Stimulated activated CD8-positive, alpha-beta memory T cell treated with anti-CD3 and anti-CD28 coated beads, Interleukin-7, amount 100 ng/mL, for 24 hours (primary cell): ENCODE results near the gene ETFA.

ENCODE experiments used
- DNase-seq: peaks from one replicate; pipeline ENCODE4 v3.0.0-alpha.2; 2020; ENCODE audit warnings: low read depth

Gene ETFA

GRCh38 chr15:76340198-76340802 is 29.0 kb upstream of the ETFA start:
- no peak for DNase-seq

DNA sequence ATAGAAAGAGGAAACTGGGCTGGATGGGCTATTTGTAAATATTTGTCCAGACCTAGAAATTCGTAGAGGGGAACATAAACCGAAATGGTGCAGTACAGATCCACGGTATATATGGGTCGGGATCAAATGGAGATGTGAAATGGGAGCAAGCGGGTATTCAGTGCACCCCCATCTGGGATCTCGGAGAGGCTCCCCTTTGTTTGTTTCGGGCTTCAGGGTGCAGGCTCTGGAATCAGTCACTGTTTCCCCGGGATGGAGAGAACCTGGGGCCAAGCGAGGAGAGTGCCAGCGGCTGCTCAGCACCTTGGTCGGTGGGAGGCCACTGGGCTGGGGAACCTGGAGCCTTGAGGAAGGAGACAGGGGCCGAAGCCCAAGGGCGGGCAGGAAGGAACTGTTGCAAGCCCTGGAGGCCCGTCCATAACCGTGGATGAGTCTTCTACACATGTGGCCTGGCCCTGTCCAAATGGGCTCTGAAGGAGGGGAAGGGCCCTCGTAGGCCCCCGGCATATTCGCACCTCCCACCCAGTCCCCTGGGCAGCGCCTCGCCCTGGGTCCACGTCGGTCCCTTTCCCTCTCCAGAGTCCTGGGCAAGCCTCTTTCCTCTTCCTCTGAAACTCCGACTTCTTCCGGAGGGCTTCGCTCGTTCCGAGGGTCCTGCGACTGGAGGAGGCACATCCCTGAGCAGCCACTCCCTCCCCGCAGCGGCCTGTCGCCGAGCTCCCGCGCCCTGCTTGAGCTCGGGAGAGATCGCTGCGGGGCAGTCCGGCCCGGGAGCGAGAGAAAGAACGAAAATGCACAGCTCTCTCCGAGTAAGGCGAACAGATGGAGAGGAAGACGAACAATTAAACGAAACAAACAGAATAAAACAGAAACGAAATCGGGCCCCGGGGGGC is 28.3 kb upstream of the ETFA start:
- no peak for DNase-seq

DNA sequence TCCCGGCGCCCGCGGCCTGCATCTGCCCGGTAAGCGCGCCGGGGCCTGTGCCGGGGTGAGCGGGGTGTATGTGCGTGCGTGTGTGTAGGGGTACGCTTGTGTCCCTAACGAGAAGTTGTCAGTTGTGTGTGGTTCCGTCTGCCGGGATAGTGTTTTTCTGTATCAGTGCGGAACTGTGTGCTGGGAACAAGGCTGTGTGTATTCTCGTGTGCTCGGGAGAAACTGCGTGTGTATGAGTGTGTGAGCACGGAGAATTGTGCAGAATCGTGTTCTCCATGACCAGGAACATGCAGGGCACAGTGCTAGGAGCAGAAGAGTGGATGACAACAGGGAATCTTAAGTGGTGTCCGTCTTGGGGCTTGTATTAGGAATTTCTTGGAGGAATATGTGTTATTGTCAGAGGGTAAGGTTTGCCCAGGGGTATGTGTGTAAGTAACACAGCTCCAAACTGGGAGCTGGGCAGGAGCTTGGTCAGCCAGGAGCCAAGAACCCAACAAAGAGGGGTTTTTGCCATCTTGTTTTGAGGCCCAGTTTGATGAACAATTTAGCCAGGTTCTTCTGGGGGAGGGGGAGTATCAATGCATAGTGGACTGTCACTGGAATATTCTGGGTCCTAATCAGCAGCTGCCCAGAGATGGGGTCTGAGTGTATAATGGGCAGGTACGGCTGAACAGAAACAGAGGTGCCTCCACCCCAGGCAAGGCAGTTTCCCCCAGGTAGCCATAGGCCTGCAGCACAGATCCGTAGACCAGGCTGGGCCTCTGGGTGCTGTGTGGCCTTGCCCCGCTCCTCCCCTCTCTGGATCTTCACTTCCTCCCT is 27.4 kb upstream of the ETFA start:
- DNase-seq: no peak

GRCh38 chr15:76337696-76338485 is 26.6 kb upstream of the ETFA start:
- DNase-seq: no peak

- no peak for DNase-seq
Measured at GRCh38 chr15:76337059-76337695, 25.9 kb upstream of the ETFA start.

GRCh38 chr15:76336254-76337058 is 25.2 kb upstream of the ETFA start, which contains the start of gene ISL2:
TSS of gene ISL2 (plus strand) at chr15:76336773. CDS start at chr15:76336884, 111 bp downstream.
- DNase-seq: peak; percentile 54

DNA sequence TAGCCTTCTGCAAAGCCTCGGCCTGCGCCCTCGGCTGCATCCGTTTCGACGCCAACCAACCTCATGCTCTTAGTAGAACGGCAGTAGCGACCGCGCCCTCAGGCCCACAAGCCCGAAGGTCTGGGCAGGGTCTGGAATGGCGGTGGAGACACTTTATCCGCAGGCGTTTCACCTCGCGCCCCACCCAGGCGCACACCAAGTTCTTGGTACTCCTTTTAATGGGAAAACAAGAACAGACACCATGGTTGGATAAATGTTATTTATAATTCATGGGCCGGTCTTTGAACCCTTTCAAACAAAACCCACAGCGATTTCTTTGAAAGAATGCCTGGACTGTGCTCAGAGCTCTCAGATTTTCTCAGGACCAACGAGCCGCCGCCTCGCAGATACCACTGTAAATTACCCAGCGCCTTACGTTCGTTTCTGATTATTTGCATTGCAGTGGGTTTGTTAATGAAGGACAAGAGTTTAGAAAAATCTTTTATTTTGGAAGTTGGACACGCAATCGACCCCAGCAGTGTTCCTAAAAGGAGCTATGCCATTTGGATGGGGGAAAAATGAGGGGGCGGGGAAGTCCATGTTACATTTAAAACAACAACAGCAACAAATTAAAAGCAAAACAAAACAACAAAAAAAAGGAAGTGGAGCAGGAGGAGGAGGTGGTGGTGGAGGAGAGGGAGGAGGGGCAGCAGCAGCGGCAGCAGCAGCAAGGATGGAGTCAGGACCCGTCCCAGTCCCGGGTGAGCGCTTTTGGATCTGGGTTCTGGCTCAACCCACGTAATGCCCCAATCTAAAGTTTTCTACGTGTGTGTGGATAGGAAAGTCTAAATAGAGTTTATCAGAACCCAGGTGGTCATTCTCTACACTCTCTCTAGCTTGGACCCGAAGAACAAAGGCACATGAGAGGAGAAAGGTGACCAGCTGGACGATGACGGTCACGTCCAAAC is 24.3 kb upstream of the ETFA start:
- no peak for DNase-seq

DNA sequence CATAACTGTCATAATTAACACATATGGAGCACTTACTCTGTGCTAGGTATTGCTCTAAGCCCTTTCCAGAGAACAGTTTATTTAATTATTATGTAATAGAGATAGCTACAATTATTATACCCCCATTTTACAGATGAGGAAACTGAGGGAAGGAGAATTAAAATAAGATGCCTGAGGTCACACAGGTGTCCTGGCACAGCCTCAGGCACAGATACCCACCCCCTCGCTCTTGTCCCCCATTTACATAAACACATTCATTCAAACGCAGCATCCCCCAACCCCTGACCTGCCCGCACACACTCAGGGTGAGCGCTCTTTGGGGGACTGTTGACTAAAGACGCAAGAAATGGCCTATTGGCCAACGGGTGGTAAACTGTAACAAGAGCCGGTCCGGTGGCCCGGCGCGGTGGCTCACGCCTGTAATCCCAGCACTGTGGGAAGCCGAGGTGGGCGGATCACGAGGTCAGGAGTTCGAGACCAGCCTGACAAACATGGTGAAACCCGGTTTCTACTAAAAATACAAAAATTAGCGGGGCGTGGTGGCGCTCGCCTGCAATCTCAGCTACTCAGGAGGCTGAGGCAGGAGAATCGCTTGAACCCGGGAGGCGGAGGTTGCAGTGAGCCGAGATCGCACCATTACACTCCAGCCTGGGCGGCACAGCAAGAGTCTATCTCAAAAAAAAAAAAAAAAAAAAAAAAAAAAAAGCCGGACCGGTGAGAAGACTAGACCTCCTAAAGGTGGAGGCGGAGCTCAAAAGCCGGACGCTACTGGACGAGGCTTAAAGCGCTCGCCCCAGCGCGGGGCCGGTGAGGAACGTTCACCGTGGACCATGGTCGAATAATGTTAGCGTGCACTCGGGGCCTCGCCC is 23.4 kb upstream of the ETFA start:
- DNase-seq: no peak

- no peak for DNase-seq
Measured at GRCh38 chr15:76333720-76334437, 22.6 kb upstream of the ETFA start.

GRCh38 chr15:76333309-76333708 is 22.0 kb upstream of the ETFA start:
- no peak for DNase-seq

DNA sequence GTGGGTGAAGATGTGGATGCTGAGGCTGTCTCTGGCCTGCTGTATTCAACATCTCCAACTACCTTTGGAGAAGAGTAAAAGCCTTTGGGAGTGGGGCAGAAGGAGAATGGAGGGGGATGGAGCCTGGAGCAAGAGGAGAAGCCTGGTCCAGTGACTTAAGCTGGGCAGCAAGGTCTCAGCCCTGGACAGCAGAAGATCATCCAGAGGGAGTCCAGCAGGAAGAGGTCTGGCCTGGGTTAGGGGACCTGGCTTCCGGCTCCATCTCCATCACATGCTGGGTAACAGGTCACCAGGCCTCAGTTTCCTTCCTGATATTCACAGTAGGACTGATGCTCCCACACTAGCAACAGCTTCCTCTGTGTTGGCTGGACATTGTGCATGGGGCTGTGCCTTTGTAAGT is 21.5 kb upstream of the ETFA start:
- DNase-seq: no peak

DNA sequence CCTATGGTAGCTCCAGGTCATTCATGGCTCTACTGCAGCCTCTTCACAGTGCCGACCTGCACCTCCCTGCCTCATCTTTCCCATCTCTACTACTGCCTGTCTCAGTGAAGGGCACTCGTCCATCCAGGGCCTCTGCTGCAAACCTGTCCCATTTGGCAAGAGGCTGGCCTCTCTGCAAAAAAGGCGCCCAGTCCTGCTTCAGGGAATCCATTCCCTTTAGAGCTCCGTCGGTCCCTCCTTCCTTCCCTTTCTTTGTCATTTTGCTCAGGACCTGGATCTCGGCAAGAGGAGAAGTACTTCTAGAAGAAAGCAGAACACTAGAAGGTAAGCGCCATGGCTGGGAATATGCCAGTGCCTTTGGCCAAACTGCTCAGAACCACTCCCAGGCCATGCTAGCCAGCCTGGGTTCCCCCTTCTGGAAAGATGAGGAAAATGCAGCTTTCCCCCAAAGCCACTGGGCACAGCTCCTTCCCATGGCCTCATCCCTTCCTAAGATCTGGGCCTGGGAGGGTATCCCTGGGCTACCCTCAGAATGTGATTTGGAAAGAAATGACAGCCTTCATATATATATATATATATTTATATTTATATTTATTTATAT is 18.9 kb upstream of the ETFA start:
- DNase-seq: no peak

DNA sequence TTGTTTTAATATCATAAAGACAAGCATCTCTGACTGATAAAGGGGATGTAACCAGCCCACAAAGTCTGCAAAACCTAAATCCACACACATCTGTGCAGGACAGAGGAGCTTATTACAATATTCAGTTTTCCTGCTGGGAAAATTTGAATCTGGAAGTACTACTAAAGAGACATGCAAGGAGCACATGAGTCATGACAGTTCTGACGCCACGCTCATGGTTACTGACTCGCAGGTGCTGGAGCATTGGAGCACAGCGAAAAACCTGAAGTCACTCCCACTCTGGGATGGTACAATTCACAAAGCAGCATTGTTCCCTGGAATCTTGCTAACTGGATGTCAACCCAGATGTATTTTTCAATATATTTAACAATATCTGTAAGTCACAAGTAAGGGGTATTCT is 17.7 kb upstream of the ETFA start:
- no peak for DNase-seq

DNA sequence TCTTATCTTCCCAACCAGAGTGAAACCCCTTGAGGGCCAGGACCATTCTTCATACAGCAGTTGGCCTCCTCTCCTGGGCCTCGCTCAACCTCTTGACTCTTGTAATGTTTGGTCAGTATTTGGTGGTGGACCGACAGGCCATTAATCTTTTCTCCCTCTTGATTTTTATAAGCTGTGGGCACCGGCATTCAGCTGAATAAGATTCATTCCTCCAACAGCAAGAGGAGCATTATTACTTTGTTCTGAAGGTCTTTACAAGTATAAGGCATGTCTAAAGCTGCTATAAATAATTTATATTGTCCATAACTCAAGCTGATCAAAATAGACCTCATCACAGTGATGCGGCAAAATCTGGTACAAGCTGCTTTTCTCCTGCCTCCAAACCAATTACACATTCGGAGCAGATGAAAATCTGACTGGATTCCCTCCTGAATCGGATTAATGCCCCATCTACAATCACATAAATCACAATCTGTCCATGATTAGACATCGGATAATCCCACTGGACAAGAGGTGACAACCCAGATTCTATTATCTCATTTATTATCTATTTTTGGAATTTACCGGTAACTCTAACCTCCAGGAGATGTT is 16.9 kb upstream of the ETFA start:
- DNase-seq: no peak

GRCh38 chr15:76327191-76328105 is 16.2 kb upstream of the ETFA start:
- DNase-seq: no peak

GRCh38 chr15:76325704-76326103 is 14.4 kb upstream of the ETFA start:
- no peak for DNase-seq
